ENCODE measurements around the gene EPHA8. TPM values are rescaled to one million over a fixed set of nuclear protein-coding genes. Genes with fewer than 3 reads are reported as not detected.

Gene EPHA8
- total RNA-seq, 1 experiment from 2014 or later: not detected

DNA sequence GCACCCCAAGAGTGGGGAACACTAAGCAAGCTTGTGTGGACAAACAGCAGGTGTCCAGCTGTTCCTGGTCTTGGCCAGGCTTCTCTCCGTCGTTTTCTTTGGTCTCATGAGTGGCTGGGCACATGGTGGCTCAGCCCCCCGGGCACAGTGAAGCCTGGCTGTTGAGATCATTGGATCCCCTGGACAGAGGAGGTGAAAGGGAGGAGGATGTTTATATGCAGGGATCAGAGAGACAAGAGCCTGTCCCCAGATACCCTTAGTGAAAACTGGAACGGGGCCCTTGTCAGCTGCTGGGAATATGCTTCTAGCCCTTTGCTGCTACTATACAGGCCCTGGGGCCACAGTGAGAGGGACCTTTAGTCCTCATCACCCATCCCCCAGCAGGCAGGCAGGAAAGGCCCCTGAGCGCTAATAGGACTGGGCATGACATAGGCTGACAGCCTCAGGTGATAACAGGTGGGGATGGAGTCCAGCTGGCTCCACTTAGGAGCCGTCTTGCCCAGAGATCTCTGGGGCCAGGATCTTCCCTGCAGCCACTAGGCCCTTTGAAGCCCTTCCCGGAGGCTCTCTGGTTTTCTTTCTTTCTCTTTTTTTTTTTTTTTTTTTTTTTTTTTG lies 16.4 kb downstream of the EPHA8 start:
- ChIA-PET CTCF (no interaction called here), POLR2A (no interaction called here)
- no peak overlapping the region for H3K27ac Mint-ChIP-seq (ENCODE audit: unreplicated experiment)
- H3K4me1 Mint-ChIP-seq (ENCODE audit: low read depth, unreplicated experiment): no peaks in the 10 kb centered on the region
- H3K9me3 Mint-ChIP-seq (ENCODE audit: unreplicated experiment): peaks cover 12% of the 10 kb centered on the region
- H3K9me3 ChIP-seq: peaks cover 9% of the 10 kb centered on the region; the same call in 1 of the 2 replicates
- H3K4me3 Mint-ChIP-seq (ENCODE audit: unreplicated experiment): no peak overlapping the region
- H3K27me3 ChIP-seq (replicated peaks; ENCODE audit: control insufficient read depth, insufficient read depth, low read length): no peaks in the 10 kb centered on the region
- DNase-seq: no peak
- H3K4me3 ChIP-seq (ENCODE audit: low read depth, low read length): no peak overlapping the region
- no TSS peak for BruUV-seq (replicated peaks)
- peaks cover 7% of the 10 kb centered on the region for H3K36me3 Mint-ChIP-seq (ENCODE audit: insufficient read depth, unreplicated experiment)
- no peaks in the 10 kb centered on the region for H3K27me3 Mint-ChIP-seq (ENCODE audit: insufficient read depth, unreplicated experiment)
- TF ChIP-seq, protein P1, sequence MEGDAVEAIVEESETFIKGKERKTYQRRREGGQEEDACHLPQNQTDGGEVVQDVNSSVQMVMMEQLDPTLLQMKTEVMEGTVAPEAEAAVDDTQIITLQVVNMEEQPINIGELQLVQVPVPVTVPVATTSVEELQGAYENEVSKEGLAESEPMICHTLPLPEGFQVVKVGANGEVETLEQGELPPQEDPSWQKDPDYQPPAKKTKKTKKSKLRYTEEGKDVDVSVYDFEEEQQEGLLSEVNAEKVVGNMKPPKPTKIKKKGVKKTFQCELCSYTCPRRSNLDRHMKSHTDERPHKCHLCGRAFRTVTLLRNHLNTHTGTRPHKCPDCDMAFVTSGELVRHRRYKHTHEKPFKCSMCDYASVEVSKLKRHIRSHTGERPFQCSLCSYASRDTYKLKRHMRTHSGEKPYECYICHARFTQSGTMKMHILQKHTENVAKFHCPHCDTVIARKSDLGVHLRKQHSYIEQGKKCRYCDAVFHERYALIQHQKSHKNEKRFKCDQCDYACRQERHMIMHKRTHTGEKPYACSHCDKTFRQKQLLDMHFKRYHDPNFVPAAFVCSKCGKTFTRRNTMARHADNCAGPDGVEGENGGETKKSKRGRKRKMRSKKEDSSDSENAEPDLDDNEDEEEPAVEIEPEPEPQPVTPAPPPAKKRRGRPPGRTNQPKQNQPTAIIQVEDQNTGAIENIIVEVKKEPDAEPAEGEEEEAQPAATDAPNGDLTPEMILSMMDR (IDR thresholded peaks at IDR 0.05; ENCODE audit: insufficient read depth in 1 of 2, low read depth in 1 of 2, low read length in 1 of 2, severe bottlenecking in 1 of 2, unreplicated experiment in 1 of 2): no peak
- intact Hi-C loops (cut with micrococcal nuclease; ENCODE audit: unreplicated experiment): no loop called here
- H3K4me1 ChIP-seq: no peaks in the 10 kb centered on the region
- no peaks in the 10 kb centered on the region for H3K36me3 ChIP-seq (ENCODE audit: control insufficient read depth, insufficient read depth, low read length)

DNA sequence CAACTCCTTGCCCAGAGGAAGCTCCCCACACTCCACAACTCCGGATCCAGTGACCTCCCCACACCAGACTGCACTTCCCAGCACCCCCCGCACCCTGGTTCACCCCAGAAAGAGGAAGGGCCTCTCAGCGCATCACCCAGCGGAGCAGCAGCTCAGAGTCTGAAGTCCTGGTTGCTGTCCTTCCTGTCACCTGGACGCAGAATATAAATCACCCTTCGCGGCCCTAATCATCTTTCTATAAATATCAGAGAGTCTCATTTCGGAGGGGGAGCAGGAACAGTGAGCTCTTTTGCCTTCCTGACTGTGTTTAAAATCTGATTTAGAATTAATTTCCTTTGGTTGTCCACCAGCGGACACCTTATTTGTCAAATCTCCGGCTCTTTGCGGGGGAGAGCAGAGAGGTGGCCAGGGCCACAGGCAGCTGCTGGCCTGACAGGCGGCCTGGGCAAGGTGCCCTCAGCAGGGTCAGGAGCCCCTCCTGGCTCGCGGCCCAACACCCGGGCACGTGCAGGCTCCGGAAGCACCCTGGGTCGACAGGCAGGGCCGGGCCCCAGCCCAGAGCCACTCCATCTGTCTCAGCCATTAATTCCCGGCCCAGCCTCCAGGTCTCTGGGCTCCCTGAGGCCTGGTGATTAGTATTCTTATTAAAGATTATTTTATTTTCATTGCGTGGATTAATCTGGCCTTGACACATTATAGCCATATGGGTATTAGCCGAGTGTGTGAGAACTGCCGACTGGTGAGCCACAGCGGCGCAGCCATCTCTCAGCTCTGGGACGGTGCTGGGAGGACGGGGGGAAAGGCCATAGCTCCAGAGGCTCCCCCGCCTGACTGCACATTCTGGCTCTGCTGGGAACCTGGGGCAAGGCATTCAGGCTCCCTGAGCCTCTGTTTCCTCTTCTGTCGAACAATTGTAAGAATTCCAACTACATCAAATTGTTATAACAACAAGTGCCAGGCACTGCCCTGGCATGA lies 19.7 kb downstream of the EPHA8 start:
- Mint-ChIP-seq H3K4me1 (ENCODE audit: low read depth, unreplicated experiment) (no peaks in the 10 kb centered on the region), H3K4me3 (ENCODE audit: unreplicated experiment) (no peak overlapping the region), H3K9me3 (ENCODE audit: unreplicated experiment) (peaks cover 2% of the 10 kb centered on the region), H3K27ac (ENCODE audit: unreplicated experiment) (no peak overlapping the region), H3K36me3 (ENCODE audit: insufficient read depth, unreplicated experiment) (no peaks in the 10 kb centered on the region), H3K27me3 (ENCODE audit: insufficient read depth, unreplicated experiment) (no peaks in the 10 kb centered on the region)
- DNase-seq: no peak
- H3K4me1 ChIP-seq: no peaks in the 10 kb centered on the region
- CTCF ChIA-PET: no interaction called here
- no peaks in the 10 kb centered on the region for H3K36me3 ChIP-seq (ENCODE audit: control insufficient read depth, insufficient read depth, low read length)
- BruUV-seq (replicated peaks): no TSS peak
- peaks cover 9% of the 10 kb centered on the region; the same call in 1 of the 2 replicates for H3K9me3 ChIP-seq
- intact Hi-C loops (cut with micrococcal nuclease; ENCODE audit: unreplicated experiment): no loop called here
- POLR2A ChIA-PET: no interaction called here
- no peak overlapping the region for H3K4me3 ChIP-seq (ENCODE audit: low read depth, low read length)
- TF ChIP-seq, protein P1 (IDR thresholded peaks at IDR 0.05; ENCODE audit: insufficient read depth in 1 of 2, low read depth in 1 of 2, low read length in 1 of 2, severe bottlenecking in 1 of 2, unreplicated experiment in 1 of 2): no peak
- no peaks in the 10 kb centered on the region; the same call in 1 of the 2 replicates for H3K27me3 ChIP-seq (replicated peaks; ENCODE audit: control insufficient read depth, insufficient read depth, low read length)

DNA sequence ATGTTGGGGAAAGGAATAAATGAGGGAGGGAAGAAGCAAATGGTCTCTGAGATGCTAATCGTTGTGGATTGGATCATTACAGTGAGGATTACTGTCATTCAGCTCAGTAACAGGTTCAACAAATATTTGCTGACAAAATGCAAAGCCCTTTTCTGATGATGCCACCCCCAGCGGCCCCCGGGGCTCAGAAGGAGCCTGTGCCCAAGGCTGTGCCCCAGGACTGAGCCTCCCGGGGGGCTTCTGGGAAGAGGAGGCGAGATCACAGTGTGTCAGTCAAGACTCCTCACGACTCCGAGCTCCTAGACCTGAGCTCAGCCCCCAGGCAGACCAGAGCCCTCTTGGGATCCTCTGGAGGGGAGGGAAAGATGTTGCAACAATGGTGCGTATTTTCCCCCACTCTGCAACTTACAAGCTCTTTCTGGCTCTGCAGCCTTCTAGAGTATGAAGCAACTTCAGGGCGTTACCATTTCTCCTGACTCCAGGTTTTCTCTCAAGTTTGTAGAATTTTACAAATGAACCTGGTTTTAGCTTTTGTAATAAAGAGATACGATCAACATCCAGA lies 20.8 kb downstream of the EPHA8 start:
- no peaks in the 10 kb centered on the region for H3K9me3 Mint-ChIP-seq (ENCODE audit: unreplicated experiment)
- H3K27ac Mint-ChIP-seq (ENCODE audit: unreplicated experiment): no peak overlapping the region
- CTCF ChIA-PET: no interaction called here
- POLR2A ChIA-PET: no interaction called here
- no peaks in the 10 kb centered on the region for H3K27me3 Mint-ChIP-seq (ENCODE audit: insufficient read depth, unreplicated experiment)
- H3K4me1 Mint-ChIP-seq (ENCODE audit: low read depth, unreplicated experiment): no peaks in the 10 kb centered on the region
- Histone ChIP-seq H3K36me3 (ENCODE audit: control insufficient read depth, insufficient read depth, low read length) (no peaks in the 10 kb centered on the region), H3K27me3 (replicated peaks; ENCODE audit: control insufficient read depth, insufficient read depth, low read length) (no peaks in the 10 kb centered on the region; the same call in 1 of the 2 replicates), H3K4me1 (no peaks in the 10 kb centered on the region), H3K4me3 (ENCODE audit: low read depth, low read length) (no peak overlapping the region), H3K9me3 (0 out of 2 replicates have a peak, but pooled peaks cover under 1% of the 10 kb centered on the region)
- no TSS peak for BruUV-seq (replicated peaks)
- DNase-seq: no peak
- H3K4me3 Mint-ChIP-seq (ENCODE audit: unreplicated experiment): no peak overlapping the region
- TF ChIP-seq, protein P1 (IDR thresholded peaks at IDR 0.05; ENCODE audit: insufficient read depth in 1 of 2, low read depth in 1 of 2, low read length in 1 of 2, severe bottlenecking in 1 of 2, unreplicated experiment in 1 of 2): no peak
- intact Hi-C loops (cut with micrococcal nuclease; ENCODE audit: unreplicated experiment): no loop called here
- H3K36me3 Mint-ChIP-seq (ENCODE audit: insufficient read depth, unreplicated experiment): no peaks in the 10 kb centered on the region

Measured in Caco-2 (cell line).